Astrocyte of the spinal cord (primary cell): ENCODE data around the gene TBX3.

Experiments
- DNase-seq: peaks from one replicate; pipeline ENCODE4 v3.0.0; 2011; ENCODE audit warnings: low read depth, low spot score
- H3K4me3 ChIP-seq: 2 replicates; pipeline ENCODE4 v1.5.1; 2011; ENCODE audit warnings: low read depth, mild to moderate bottlenecking, low read length, moderate library complexity
- in situ Hi-C: cut with HindIII; loops from 2 replicates; pipeline ENCODE4 v1.10.0; 2017; ENCODE audit warnings: low sequenced_read_pairs
- TF ChIP-seq, protein P1 (sequence below): IDR thresholded peaks from 2 replicates; pipeline ENCODE4 v1.5.1; 2012; ENCODE audit warnings: low read depth, mild to moderate bottlenecking, low read length, inconsistent platforms

The TBX3 gene

DNA sequence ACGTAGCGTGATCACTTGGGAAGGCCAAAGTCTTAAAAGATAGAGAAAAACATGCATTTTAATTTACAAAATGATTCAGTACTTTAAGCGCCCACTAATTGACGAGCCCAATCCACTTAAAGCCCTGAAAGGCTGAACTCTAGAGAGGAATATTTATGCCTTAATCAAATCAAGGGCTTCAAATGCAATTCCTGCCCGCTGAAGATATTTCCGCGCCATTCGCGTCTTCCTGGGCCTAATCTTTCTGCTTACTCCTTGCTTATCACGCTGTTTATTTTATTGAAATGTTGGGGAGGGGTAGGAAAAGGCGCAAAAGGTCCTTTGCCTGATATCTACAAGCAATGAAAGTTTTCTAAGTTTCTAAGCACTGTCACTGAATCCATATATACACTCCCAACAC, 4.0 kb downstream of the TBX3 start:
- in situ Hi-C loops: no loop called here
- DNase-seq: no peak
- TF ChIP-seq, protein P1, sequence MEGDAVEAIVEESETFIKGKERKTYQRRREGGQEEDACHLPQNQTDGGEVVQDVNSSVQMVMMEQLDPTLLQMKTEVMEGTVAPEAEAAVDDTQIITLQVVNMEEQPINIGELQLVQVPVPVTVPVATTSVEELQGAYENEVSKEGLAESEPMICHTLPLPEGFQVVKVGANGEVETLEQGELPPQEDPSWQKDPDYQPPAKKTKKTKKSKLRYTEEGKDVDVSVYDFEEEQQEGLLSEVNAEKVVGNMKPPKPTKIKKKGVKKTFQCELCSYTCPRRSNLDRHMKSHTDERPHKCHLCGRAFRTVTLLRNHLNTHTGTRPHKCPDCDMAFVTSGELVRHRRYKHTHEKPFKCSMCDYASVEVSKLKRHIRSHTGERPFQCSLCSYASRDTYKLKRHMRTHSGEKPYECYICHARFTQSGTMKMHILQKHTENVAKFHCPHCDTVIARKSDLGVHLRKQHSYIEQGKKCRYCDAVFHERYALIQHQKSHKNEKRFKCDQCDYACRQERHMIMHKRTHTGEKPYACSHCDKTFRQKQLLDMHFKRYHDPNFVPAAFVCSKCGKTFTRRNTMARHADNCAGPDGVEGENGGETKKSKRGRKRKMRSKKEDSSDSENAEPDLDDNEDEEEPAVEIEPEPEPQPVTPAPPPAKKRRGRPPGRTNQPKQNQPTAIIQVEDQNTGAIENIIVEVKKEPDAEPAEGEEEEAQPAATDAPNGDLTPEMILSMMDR: no peak
- peak overlapping the region; percentile 93 for H3K4me3 ChIP-seq

DNA sequence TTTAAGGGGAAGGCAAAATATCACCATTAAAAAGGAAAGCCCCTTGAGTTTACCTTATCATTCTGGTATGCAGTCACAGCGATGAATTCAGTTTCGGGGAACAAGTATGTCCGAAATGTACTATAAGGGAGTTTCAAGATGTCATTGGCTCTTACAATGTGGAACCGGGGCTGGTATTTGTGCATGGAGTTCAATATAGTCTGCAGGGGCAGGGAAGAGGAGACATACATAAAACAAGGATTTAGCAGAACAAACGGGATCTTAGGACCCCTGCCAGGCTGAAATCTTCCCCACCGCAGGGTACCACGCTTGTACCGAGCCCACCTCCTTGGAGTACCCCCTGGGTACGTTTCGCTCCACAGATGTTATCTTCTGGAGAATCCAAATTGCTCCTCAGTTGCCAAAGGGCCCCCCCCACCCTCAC, 4.5 kb downstream of the TBX3 start:
- peak; percentile 30 for DNase-seq
- in situ Hi-C loops: no loop called here
- TF ChIP-seq, protein P1: no peak
- H3K4me3 ChIP-seq: peak overlapping the region; percentile 93

DNA sequence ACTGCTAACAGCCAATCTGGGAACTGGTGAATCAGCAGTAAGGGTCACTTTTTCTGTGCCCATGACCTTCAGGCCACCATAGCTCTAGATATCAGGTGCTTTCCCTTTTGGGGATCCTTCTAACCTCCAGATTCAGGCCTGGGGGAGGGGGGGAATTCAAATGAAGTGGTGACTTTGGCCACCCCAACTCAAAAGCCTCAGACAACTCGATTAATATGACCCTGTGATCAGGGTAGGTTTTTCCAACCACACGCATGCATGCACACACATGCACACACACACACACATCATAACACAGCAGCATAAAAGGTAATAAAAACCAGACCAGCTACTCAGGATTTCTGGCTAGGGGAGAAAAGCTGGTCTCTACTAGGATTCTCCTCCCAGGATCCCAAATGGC, 5.3 kb downstream of the TBX3 start:
- in situ Hi-C loops: no loop called here
- DNase-seq: no peak
- TF ChIP-seq, protein P1: no peak
- peak overlapping the region; percentile 93 for H3K4me3 ChIP-seq

DNA sequence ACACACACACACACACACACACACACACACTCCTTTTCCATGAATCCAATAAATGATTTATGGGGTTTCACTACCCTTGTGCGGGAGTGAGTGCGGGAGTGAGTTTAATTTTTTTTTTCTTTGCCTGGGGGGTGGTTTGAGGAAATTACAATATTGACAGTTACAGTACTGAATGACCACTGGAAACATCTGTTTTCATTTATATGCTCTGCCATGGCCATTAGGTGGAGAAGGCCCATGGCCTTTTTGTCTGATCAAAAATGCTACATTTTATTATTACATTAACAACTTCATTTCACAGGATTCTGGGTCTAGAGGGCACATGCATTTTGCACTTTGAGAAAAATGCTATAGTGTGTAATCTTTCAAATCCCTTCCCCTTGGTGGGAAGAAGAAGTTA, 5.9 kb downstream of the TBX3 start:
- TF ChIP-seq, protein P1: no peak
- no peak overlapping the region for H3K4me3 ChIP-seq
- in situ Hi-C loops: no loop called here
- DNase-seq: no peak

DNA sequence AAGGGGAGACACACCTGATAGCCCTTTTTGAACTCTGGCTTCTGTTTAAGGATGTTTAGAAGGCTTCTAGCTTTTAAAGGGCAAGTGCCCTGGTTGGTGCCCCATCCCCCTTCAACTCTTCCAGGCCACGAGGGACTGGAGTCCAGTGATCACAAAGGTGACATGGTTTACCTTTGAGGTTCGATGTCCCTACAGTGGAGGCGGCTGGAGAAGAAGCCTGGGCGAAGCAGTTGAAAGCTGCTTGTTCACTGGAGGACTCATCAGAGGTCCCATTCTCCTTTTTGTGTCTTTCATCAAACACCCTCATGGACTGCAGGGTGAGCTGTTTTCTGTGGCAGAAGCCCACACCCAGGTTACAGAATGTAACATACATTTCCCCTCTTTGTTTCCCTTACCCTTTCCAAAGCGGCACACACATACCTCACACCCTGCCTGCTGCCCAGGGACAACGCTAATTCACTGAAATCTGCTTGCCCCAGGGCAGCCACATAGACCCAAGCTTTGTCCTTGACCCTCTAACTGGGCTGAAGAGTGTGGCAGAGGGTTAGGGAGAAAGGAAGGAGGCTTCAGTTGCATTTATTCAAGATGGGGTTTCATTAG, 7.7 kb downstream of the TBX3 start:
- peak; percentile 39 for DNase-seq
- TF ChIP-seq, protein P1: no peak
- H3K4me3 ChIP-seq: peak overlapping the region; percentile 4
- in situ Hi-C loops: no loop called here

DNA sequence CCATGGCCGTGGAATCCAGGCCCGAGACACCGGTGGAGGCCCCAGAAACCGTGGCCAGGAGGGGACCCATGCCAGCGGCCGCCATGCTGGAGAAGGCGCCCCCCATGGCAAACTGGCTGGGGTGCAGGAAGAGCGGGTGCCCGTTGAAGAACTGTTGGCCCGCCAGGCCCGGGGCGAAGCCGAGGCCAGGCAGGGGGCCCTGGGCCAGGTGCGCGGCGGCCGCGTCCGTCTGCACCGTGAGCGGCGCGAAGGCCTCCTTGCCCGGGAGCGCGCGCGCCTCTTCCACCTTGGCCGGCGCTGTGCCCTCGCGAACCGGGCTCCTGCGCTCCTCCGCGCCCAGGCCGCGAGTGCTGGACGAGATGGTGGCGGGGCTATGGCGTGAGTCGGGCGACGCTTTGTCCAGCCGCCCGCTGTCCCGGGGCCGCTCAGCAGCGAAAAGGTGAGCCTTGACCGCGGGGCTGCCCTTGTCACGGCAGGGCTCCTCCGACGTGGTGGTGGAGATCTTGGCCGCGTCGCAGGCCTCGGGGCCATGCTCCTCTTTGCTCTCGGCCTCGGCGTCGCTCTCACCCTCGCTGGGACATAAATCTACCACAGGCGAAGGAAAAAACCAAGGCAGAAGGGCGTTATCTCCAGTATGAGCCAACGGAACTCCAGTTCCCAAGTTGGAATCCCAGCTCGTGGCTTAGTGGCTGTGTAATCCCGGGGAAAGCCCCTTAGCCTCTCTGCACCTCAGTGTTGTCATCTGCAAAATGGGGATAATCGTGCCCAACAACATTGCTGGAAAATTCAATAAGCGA, 9.5 kb downstream of the TBX3 start:
- in situ Hi-C loops: no loop called here
- H3K4me3 ChIP-seq: peak overlapping the region; percentile 12
- DNase-seq: peak; percentile 42
- TF ChIP-seq, protein P1: no peak
